ENCODE data around the gene CTDSPL.
"Not testable (repeated sequence)": the region's sequence is repeated elsewhere in the genome, so short reads cannot be mapped to it uniquely, and the experiment has no call there.

The CTDSPL gene

GRCh38 chr3:38027466-38028465, 166.1 kb downstream of the CTDSPL start:
- no peak for DNase-seq

- no peak for DNase-seq
Measured at GRCh38 chr3:38028621-38029361, 167.1 kb downstream of the CTDSPL start.

GRCh38 chr3:38029400-38030125, 167.9 kb downstream of the CTDSPL start, which contains the start of gene PLCD1:
PLCD1 (minus strand) TSS chr3:38029642; CDS start chr3:38029539, 103 bp downstream.
- DNase-seq, result peak; percentile 47

- no peak for DNase-seq
Measured at GRCh38 chr3:38030126-38031021, 168.7 kb downstream of the CTDSPL start.

GRCh38 chr3:38031022-38031994, 169.6 kb downstream of the CTDSPL start:
- peak; percentile 60 for DNase-seq

- DNase-seq, result no peak
Measured at GRCh38 chr3:38032328-38032865, 170.7 kb downstream of the CTDSPL start.

- not testable (repeated sequence) for DNase-seq
Measured at GRCh38 chr3:38033586-38033985, 171.9 kb downstream of the CTDSPL start.

Data from stimulated activated CD4-positive, alpha-beta T cell treated with anti-CD3 and anti-CD28 coated beads, Interleukin-15, amount 100 ng/mL, for 24 hours (primary cell).